HEK293T (cell line): ENCODE measurements around the gene TFEB.
A peak's percentile ranks its signal among the peaks of the same experiment; 100 is the strongest.

Source experiments
- CTCF ChIA-PET: fragments of 350-600 bp; formaldehyde crosslinking; extraction: SDS; loops from one replicate; lab custom pipeline; 2021; ENCODE audit warnings: antibody characterized with exemption, inconsistent platforms; lab: Yijun Ruan, JAX
- POLR2A ChIA-PET: fragments of 350-600 bp; formaldehyde crosslinking; extraction: SDS; loops from one replicate; lab custom pipeline; 2020; ENCODE audit warnings: antibody characterized with exemption, inconsistent platforms; lab: Yijun Ruan, JAX
- DNase-seq: peaks from one replicate; pipeline ENCODE4 v3.0.0; 2012; ENCODE audit warnings: mixed read lengths; ENCODE audit errors: extremely low spot score
- ARNT ChIP-seq: fragments of 450-650 bp; IDR thresholded peaks from 2 replicates; pipeline ENCODE4 v1.6.1; 2017; ENCODE audit warnings: mild to moderate bottlenecking
- BHLHE40 ChIP-seq: fragments of 450-650 bp; IDR thresholded peaks from 2 replicates; pipeline ENCODE4 v1.6.1; 2016; ENCODE audit warnings: mild to moderate bottlenecking, moderate library complexity, borderline replicate concordance
- CTBP1 ChIP-seq: fragments of 450-650 bp; IDR thresholded peaks from 2 replicates; pipeline ENCODE4 v1.6.1; 2016; ENCODE audit warnings: borderline replicate concordance
- ELF4 ChIP-seq: fragments of 450-650 bp; IDR thresholded peaks from 2 replicates; pipeline ENCODE4 v1.6.1; 2017; ENCODE audit warnings: antibody characterized with exemption
- FOXA1 ChIP-seq: fragments of 450-650 bp; IDR thresholded peaks from 2 replicates; pipeline ENCODE4 v1.6.1; 2016; ENCODE audit warnings: mild to moderate bottlenecking
- FOXK2 ChIP-seq: fragments of 450-650 bp; IDR thresholded peaks from 2 replicates; pipeline ENCODE4 v1.6.1; 2016; ENCODE audit warnings: mild to moderate bottlenecking
- FOXM1 ChIP-seq: fragments of 450-650 bp; IDR thresholded peaks from 2 replicates; pipeline ENCODE4 v1.6.1; 2017; ENCODE audit warnings: mild to moderate bottlenecking, borderline replicate concordance
- HDGF ChIP-seq: fragments of 450-650 bp; IDR thresholded peaks from 2 replicates; pipeline ENCODE4 v1.6.1; 2017; ENCODE audit warnings: antibody characterized with exemption, borderline replicate concordance
- L3MBTL2 ChIP-seq: fragments of 450-650 bp; conservative IDR thresholded peaks from 2 replicates; pipeline ENCODE4 v1.6.1; 2016; ENCODE audit warnings: mild to moderate bottlenecking
- LEF1 ChIP-seq: fragments of 450-650 bp; IDR thresholded peaks from 2 replicates; pipeline ENCODE4 v1.6.1; 2017; ENCODE audit warnings: mild to moderate bottlenecking, borderline replicate concordance
- NFRKB ChIP-seq: fragments of 450-650 bp; IDR thresholded peaks from 2 replicates; pipeline ENCODE4 v1.6.1; 2016; ENCODE audit warnings: mild to moderate bottlenecking, moderate library complexity
- SP1 ChIP-seq: fragments of 450-650 bp; IDR thresholded peaks from 2 replicates; pipeline ENCODE4 v1.6.1; 2017
- SUZ12 ChIP-seq: fragments of 450-650 bp; IDR thresholded peaks from 2 replicates; pipeline ENCODE4 v1.6.1; 2016; ENCODE audit warnings: mild to moderate bottlenecking
- TARDBP ChIP-seq: fragments of 450-650 bp; IDR thresholded peaks from 2 replicates; pipeline ENCODE4 v1.6.1; 2016
- ZNF384 ChIP-seq: fragments of 450-650 bp; IDR thresholded peaks from 2 replicates; pipeline ENCODE4 v1.6.1; 2016
- TF ChIP-seq, protein P1 (sequence below): fragments of 450-650 bp; IDR thresholded peaks from 2 replicates; pipeline ENCODE4 v1.6.1; 2016

TFEB gene

DNA sequence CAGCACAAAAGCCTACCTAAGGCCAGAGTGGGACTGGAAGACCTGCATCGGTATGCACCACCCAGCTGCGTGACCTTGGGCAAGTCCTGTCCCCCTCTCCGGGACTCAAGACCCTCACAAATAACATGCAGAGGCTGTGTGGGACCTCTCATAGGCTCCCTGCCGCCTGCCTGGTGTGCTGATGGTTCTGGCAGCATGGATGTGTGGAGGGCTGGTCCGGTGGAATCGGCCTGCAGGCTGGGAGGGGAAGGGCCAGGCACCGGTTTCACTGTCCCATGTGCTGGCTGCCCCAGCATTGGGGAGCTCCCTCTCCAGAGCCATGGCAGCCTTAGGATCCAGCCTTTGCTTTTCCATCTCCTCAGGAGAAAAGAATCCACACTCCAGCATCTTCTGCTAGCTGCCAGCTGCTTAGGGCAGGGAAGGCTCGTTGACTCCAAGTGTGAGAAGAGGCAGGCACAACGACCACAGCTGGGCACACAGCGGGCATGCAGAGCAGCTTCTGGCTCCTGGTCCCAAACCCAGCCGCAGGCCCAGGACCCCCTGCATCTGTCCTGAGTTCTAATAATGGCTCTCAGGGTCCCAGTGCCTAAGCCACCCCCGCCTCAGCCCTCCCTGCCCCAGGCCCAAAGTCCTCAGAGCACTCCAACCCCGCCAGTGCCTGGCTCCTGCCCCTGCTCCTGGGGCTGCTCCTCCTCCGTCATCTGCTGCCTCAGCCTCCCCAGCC is 32.5 kb downstream of the TFEB start:
- ChIA-PET POLR2A (interaction anchor here (0.7 kb wide), 1 partner anchor 77 kb away, joined by 3 read pairs; the partner anchor contains the start of gene FRS3), CTCF (interaction anchor here (0.8 kb wide), 1 partner anchor 47 kb away, joined by 4 read pairs; no protein-coding TSS in a partner anchor)
- TF ChIP-seq ARNT = no peak
- no peak for TF ChIP-seq FOXA1
- TF ChIP-seq FOXK2 = no peak
- no peak for TF ChIP-seq ELF4
- TF ChIP-seq ZNF384 = no peak
- no peak for TF ChIP-seq LEF1
- TF ChIP-seq NFRKB = no peak
- no peak for TF ChIP-seq BHLHE40
- TF ChIP-seq HDGF = no peak
- TF ChIP-seq TARDBP = no peak
- no peak for TF ChIP-seq CTBP1
- TF ChIP-seq FOXM1 = no peak
- TF ChIP-seq, protein P1, sequence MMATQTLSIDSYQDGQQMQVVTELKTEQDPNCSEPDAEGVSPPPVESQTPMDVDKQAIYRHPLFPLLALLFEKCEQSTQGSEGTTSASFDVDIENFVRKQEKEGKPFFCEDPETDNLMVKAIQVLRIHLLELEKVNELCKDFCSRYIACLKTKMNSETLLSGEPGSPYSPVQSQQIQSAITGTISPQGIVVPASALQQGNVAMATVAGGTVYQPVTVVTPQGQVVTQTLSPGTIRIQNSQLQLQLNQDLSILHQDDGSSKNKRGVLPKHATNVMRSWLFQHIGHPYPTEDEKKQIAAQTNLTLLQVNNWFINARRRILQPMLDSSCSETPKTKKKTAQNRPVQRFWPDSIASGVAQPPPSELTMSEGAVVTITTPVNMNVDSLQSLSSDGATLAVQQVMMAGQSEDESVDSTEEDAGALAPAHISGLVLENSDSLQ = no peak
- no peak for TF ChIP-seq SP1
- no peak for TF ChIP-seq SUZ12
- TF ChIP-seq L3MBTL2 = no peak
- DNase-seq = no peak

GRCh38 chr6:41702089-41702745 is 33.2 kb downstream of the TFEB start:
- TF ChIP-seq CTBP1 = no peak
- no peak for TF ChIP-seq ELF4
- TF ChIP-seq FOXA1 = no peak
- TF ChIP-seq SP1 = no peak
- no peak for TF ChIP-seq SUZ12
- no peak for TF ChIP-seq FOXM1
- TF ChIP-seq ARNT = no peak
- no peak for TF ChIP-seq LEF1
- no peak for TF ChIP-seq TARDBP
- no peak for TF ChIP-seq NFRKB
- no peak for TF ChIP-seq ZNF384
- TF ChIP-seq BHLHE40 = no peak
- TF ChIP-seq FOXK2 = no peak
- no peak for TF ChIP-seq L3MBTL2
- ChIA-PET POLR2A (interaction anchor here (0.7 kb wide), 1 partner anchor 78 kb away, joined by 3 read pairs; the partner anchor contains the start of gene FRS3), CTCF (interaction anchor here (0.8 kb wide), 1 partner anchor 47 kb away, joined by 4 read pairs; no protein-coding TSS in a partner anchor)
- no peak for DNase-seq

DNA sequence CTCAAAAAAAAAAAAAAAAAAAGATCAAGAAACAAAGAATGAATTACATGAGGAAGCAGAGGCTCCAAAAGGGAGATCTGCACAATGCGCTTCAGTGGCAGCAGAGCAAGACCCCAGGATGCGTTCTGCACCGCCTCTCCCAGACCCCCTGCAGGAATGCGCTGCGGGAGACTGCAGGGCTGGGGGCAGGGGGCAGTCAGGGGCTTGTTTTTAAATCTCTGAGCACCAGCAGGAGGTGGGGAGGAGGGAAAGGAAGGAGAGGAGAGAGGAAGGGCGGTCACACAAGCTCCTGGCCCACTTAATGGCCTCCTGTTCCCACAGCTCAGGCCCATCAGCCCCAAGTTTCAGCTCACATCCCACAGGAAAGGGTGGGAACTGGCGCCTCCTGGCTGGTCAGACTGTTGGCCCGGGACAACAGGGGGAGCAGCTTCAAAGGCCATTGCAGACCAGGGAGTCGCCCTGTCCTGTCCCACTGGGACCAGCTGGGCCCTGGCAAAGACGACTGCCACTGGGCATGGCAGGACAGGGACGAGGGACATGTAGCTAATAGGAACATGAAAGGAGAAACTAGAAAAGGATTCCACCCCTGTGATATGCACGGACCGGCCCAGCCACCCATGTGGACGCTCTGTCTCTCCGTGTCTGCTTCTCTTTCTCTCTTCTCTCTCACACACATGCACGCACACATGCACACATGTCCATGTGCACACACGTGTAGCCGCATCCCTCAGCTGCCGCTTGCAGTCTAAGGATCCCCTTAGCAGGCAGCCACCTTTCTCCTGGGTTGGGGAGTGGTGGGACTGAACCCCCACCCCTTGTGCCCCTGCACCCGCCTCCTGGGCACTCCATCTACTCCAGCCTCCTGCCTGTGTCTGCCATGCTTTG is 34.7 kb downstream of the TFEB start:
- POLR2A ChIA-PET = no interaction called here
- DNase-seq = no peak
- no peak for TF ChIP-seq LEF1
- TF ChIP-seq TARDBP = no peak
- TF ChIP-seq ZNF384 = peak; percentile 4
- no peak for TF ChIP-seq FOXM1
- TF ChIP-seq SP1 = no peak
- CTCF ChIA-PET = interaction anchor here (0.8 to 1.1 kb wide), 2 partner anchors 131 to 333 kb away, joined by 4 read pairs; no protein-coding TSS in a partner anchor

DNA sequence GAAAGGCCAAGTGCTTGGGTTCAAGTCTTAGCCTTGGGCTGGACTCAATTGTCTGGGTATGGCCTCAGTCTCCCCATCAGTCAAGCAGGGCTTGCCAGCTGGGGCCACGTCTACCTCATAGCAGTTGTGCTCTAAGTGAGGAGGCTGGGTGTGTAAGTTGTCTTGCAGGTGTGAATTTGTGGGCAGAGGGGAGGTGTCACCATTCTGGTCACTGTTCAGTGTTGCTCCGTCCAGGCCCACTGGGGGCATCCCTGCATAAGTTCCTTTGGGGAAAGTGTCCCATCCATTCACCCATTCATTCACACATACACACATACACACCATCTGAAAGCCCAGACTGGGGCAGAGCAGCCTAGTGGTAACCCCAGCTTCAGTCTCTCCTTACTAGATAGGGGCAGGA is 36.3 kb downstream of the TFEB start:
- no peak for DNase-seq
- no peak for TF ChIP-seq FOXM1
- TF ChIP-seq BHLHE40 = no peak
- ChIA-PET POLR2A (no interaction called here), CTCF (no interaction called here)

DNA sequence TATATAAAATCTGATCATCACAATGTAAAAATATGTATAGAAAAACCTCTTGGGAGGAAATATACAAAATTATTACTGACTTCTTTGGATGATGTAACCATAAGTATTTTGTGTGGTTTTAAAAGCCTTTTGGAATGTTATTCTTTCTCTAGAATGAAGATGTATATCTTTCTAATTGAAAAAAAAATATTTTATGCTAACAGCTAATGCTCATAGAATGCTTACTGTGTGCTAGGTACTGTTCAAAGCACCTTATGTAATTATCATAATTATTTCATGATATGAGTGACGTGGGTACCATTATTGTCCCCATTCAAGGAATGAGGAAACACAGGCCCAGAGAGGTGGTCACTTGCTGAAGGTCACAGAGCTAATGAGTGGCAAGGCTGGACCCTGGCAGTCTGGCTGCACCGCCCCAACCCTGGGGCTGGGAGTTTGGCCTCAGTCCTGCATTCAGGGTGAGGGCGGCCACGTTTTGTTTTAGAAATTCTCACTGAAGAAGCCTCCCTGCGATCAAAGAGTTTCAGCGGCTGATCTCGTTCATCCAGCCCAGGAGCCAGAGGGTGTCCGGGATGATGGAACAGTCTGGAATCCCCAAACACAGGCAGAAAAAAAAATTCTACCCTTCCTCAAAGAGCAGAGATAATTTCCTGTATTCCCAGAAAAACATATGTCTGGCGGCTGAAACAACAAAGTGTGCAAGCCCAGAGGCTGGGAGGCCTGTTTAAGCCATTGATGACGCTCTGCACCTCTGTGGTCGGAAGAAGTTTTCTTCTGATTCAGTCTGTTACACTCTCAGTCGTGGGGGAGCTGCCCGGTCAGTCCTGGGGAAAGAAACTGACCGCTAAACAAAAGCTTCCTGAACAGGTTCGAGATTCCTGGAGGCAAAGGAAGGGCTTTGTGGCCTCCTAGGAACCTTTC is 37.3 kb downstream of the TFEB start:
- TF ChIP-seq ELF4 (no peak), BHLHE40 (no peak), LEF1 (no peak), L3MBTL2 (no peak), HDGF (no peak), ZNF384 (no peak), TARDBP (no peak), FOXK2 (no peak), NFRKB (no peak), FOXA1 (no peak), CTBP1 (no peak), ARNT (no peak), FOXM1 (no peak), SUZ12 (no peak), SP1 (no peak)
- TF ChIP-seq, protein P1 = no peak
- CTCF ChIA-PET = no interaction called here
- DNase-seq = no peak
- POLR2A ChIA-PET = no interaction called here
